GM23338 (cell line): Measurements from ENCODE around the gene SLCO3A1.

ENCODE experiments used
- CREB1 ChIP-seq: fragments of 250-450 bp; sonication (Bioruptor Pico); IDR thresholded peaks from 2 replicates; pipeline ENCODE4 v1.5.0; 2020; ENCODE audit warnings: low read depth, mild to moderate bottlenecking, moderate library complexity
- CTCF ChIP-seq, 2 experiments: fragments of 200-600 bp in 1 of 2; sonication (generic) in 1 of 2; conservative IDR thresholded peaks; 2 replicates each; pipeline versions ENCODE4 v1.5.1 to v1.6.1; 2016 to 2017; ENCODE audit warnings: antibody characterized with exemption in 2 of 2, low read depth in 2 of 2, mild to moderate bottlenecking in 2 of 2, moderate library complexity in 1 of 2
- ETS1 ChIP-seq: IDR thresholded peaks from 2 replicates; pipeline ENCODE4 v1.6.1; 2016; ENCODE audit warnings: antibody characterized with exemption
- EZH2 ChIP-seq: fragments of 200-600 bp; sonication (generic); IDR thresholded peaks from one replicate; pipeline ENCODE4 v1.8.0; 2017; ENCODE audit warnings: antibody characterized with exemption, mild to moderate bottlenecking, low read depth; ENCODE audit not compliant: unreplicated experiment
- EZH2phosphoT487 ChIP-seq: fragments of 200-600 bp; sonication (generic); IDR thresholded peaks from one replicate; pipeline ENCODE4 v1.8.1; 2018; ENCODE audit warnings: antibody characterized with exemption; ENCODE audit not compliant: unreplicated experiment
- JUNB ChIP-seq: IDR thresholded peaks from one replicate; pipeline ENCODE4 v1.6.1; 2016; ENCODE audit warnings: antibody characterized with exemption; ENCODE audit not compliant: unreplicated experiment
- NANOG ChIP-seq: IDR thresholded peaks from 2 replicates; pipeline ENCODE4 v1.6.1; 2016; ENCODE audit warnings: antibody characterized with exemption, borderline replicate concordance
- POLR2AphosphoS5 ChIP-seq: IDR thresholded peaks from 2 replicates; pipeline ENCODE4 v1.6.1; 2016; ENCODE audit warnings: antibody characterized with exemption, low read depth
- REST ChIP-seq: IDR thresholded peaks from one replicate; pipeline ENCODE4 v1.6.1; 2018; ENCODE audit warnings: antibody characterized with exemption; ENCODE audit not compliant: unreplicated experiment
- STAT1 ChIP-seq: IDR thresholded peaks from one replicate; pipeline ENCODE4 v1.6.1; 2016; ENCODE audit warnings: antibody characterized with exemption; ENCODE audit not compliant: unreplicated experiment
- ZNF114 ChIP-seq: fragments of 250-450 bp; sonication (Bioruptor Pico); IDR thresholded peaks from 2 replicates; pipeline ENCODE4 v1.5.0; 2020; ENCODE audit warnings: mild to moderate bottlenecking, moderate library complexity
- ZNF331 ChIP-seq: fragments of 250-450 bp; sonication (Bioruptor Pico); IDR thresholded peaks from 2 replicates; pipeline ENCODE4 v1.5.0; 2020; ENCODE audit warnings: low read depth, mild to moderate bottlenecking, moderate library complexity
- ZNF462 ChIP-seq: fragments of 250-450 bp; sonication (Bioruptor Pico); IDR thresholded peaks from 2 replicates; pipeline ENCODE4 v1.5.0; 2020; ENCODE audit warnings: mild to moderate bottlenecking, moderate library complexity

GRCh38 chr15:92014281-92015030 lies 160.9 kb downstream of the SLCO3A1 start:
- TF ChIP-seq CTCF (conservative IDR thresholded peaks at IDR 0.05; ENCODE audit: low read depth in 2 of 2): no peak
- TF ChIP-seq EZH2phosphoT487: no peak
- no peak for TF ChIP-seq EZH2
- no peak for TF ChIP-seq ETS1
- no peak for TF ChIP-seq POLR2AphosphoS5
- TF ChIP-seq JUNB: no peak
- no peak for TF ChIP-seq CREB1 (CRISPR knock-in tag)
- TF ChIP-seq REST: no peak
- no peak for TF ChIP-seq ZNF462 (CRISPR knock-in tag)
- TF ChIP-seq ZNF114: no peak
- no peak for TF ChIP-seq NANOG
- TF ChIP-seq ZNF331 (CRISPR knock-in tag): no peak
- no peak for TF ChIP-seq STAT1
